Nephron (organoid): ENCODE results near the gene AQP5.

ENCODE experiments used
- H3K27ac Mint-ChIP-seq, 3 experiments: 2 replicates each; pipeline ENCODE4 v1.8.0; 2020; ENCODE audit warnings: mixed read lengths in 3 of 3, mild to moderate bottlenecking in 2 of 3, moderate library complexity in 1 of 3
- H3K27me3 Mint-ChIP-seq: 2 replicates; pipeline ENCODE4 v1.8.0; 2021; ENCODE audit warnings: low read depth, mild to moderate bottlenecking, moderate library complexity, mixed read lengths
- H3K36me3 Mint-ChIP-seq: 2 replicates; pipeline ENCODE4 v1.8.0; 2020; ENCODE audit warnings: low read depth, mixed read lengths
- H3K4me1 Mint-ChIP-seq: 2 replicates; pipeline ENCODE4 v1.8.0; 2020; ENCODE audit warnings: mixed read lengths
- H3K4me3 Mint-ChIP-seq, 3 experiments: 2 replicates each; pipeline ENCODE4 v1.8.0; 2020; ENCODE audit warnings: mild to moderate bottlenecking in 3 of 3, mixed read lengths in 3 of 3, moderate library complexity in 2 of 3
- H3K9me3 Mint-ChIP-seq: 2 replicates; pipeline ENCODE4 v1.8.0; 2020; ENCODE audit warnings: mixed read lengths
- CTCF ChIP-seq, 3 experiments: fragments of 200-600 bp; sonication (generic); IDR thresholded peaks; one replicate each; pipeline ENCODE4 v1.5.0; 2021; ENCODE audit warnings: antibody characterized with exemption in 3 of 3; ENCODE audit not compliant: unreplicated experiment in 3 of 3

The AQP5 gene

GRCh38 chr12:49929581-49929980 lies 32.1 kb upstream of the AQP5 start:
- H3K4me1 Mint-ChIP-seq = peaks cover 18% of the 10 kb centered on the region

GRCh38 chr12:49930515-49931288 lies 31.0 kb upstream of the AQP5 start:
- Mint-ChIP-seq H3K4me3 (no peak overlapping the region), H3K4me1 (peaks cover 19% of the 10 kb centered on the region), H3K27me3 (peaks cover 3% of the 10 kb centered on the region), H3K9me3 (peaks cover 3% of the 10 kb centered on the region), H3K27ac (no peak overlapping the region), H3K36me3 (peaks cover 4% of the 10 kb centered on the region)
- no peak for TF ChIP-seq CTCF (IDR thresholded peaks at IDR 0.05; ENCODE audit: unreplicated experiment in 3 of 3)

More at GRCh38 chr12:49929581-49929980, 32.1 kb upstream of the AQP5 start:
- Mint-ChIP-seq H3K27ac (no peak overlapping the region), H3K36me3 (peaks cover 2% of the 10 kb centered on the region), H3K9me3 (peaks cover under 1% of the 10 kb centered on the region), H3K4me3 (no peak overlapping the region), H3K27me3 (peaks cover 3% of the 10 kb centered on the region)
- TF ChIP-seq CTCF (IDR thresholded peaks at IDR 0.05; ENCODE audit: unreplicated experiment in 3 of 3) = no peak

GRCh38 chr12:49932023-49932422 lies 29.6 kb upstream of the AQP5 start:
- Mint-ChIP-seq H3K4me1 (peaks cover 15% of the 10 kb centered on the region), H3K4me3 (no peak overlapping the region), H3K36me3 (peaks cover 4% of the 10 kb centered on the region), H3K27ac (no peak overlapping the region), H3K9me3 (peaks cover 3% of the 10 kb centered on the region), H3K27me3 (peaks cover 7% of the 10 kb centered on the region)
- TF ChIP-seq CTCF (IDR thresholded peaks at IDR 0.05; ENCODE audit: unreplicated experiment in 3 of 3) = no peak

- Mint-ChIP-seq H3K4me3 (no peak overlapping the region), H3K9me3 (peaks cover 3% of the 10 kb centered on the region), H3K27me3 (peaks cover 7% of the 10 kb centered on the region), H3K27ac (peak overlapping the region in 1 of 3 experiments; percentile 73), H3K36me3 (peaks cover 4% of the 10 kb centered on the region), H3K4me1 (peaks cover 15% of the 10 kb centered on the region)
- no peak for TF ChIP-seq CTCF (IDR thresholded peaks at IDR 0.05; ENCODE audit: unreplicated experiment in 3 of 3)
These were observed 29.0 kb upstream of the AQP5 start for GRCh38 chr12:49932533-49933130.

GRCh38 chr12:49933796-49934195 lies 27.9 kb upstream of the AQP5 start:
- Mint-ChIP-seq H3K27me3 (peaks cover 7% of the 10 kb centered on the region), H3K4me1 (peaks cover 15% of the 10 kb centered on the region), H3K9me3 (peaks cover 3% of the 10 kb centered on the region), H3K4me3 (no peak overlapping the region), H3K27ac (peak overlapping the region in 2 of 3 experiments; percentile 49 to 71), H3K36me3 (peaks cover 4% of the 10 kb centered on the region)
- no peak for TF ChIP-seq CTCF (IDR thresholded peaks at IDR 0.05; ENCODE audit: unreplicated experiment in 3 of 3)
